OCI-LY1 (cell line): ENCODE measurements around the gene DFFA.

Experiments used
- EZH2 ChIP-seq: fragments of 200-600 bp; sonication (generic), shearing (Covaris generic); IDR thresholded peaks from 2 replicates; pipeline ENCODE4 v1.8.0; 2017; ENCODE audit warnings: borderline replicate concordance, mixed run types, mild to moderate bottlenecking, antibody characterized with exemption, low read length, moderate library complexity, mixed read lengths
- TF ChIP-seq, protein P1 (sequence below): fragments of 200-600 bp; sonication (generic), shearing (Covaris generic); IDR thresholded peaks from 2 replicates; pipeline ENCODE4 v1.5.1; 2017; ENCODE audit warnings: mild to moderate bottlenecking, antibody characterized with exemption, low read length, moderate library complexity, mixed read lengths

- TF ChIP-seq, protein P1, sequence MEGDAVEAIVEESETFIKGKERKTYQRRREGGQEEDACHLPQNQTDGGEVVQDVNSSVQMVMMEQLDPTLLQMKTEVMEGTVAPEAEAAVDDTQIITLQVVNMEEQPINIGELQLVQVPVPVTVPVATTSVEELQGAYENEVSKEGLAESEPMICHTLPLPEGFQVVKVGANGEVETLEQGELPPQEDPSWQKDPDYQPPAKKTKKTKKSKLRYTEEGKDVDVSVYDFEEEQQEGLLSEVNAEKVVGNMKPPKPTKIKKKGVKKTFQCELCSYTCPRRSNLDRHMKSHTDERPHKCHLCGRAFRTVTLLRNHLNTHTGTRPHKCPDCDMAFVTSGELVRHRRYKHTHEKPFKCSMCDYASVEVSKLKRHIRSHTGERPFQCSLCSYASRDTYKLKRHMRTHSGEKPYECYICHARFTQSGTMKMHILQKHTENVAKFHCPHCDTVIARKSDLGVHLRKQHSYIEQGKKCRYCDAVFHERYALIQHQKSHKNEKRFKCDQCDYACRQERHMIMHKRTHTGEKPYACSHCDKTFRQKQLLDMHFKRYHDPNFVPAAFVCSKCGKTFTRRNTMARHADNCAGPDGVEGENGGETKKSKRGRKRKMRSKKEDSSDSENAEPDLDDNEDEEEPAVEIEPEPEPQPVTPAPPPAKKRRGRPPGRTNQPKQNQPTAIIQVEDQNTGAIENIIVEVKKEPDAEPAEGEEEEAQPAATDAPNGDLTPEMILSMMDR, result no peak
- no peak for TF ChIP-seq EZH2
Observed at GRCh38 chr1:10494418-10494753, 22.1 kb upstream of the DFFA start.
